ENCODE measurements around the gene RPP30.

Gene RPP30

DNA sequence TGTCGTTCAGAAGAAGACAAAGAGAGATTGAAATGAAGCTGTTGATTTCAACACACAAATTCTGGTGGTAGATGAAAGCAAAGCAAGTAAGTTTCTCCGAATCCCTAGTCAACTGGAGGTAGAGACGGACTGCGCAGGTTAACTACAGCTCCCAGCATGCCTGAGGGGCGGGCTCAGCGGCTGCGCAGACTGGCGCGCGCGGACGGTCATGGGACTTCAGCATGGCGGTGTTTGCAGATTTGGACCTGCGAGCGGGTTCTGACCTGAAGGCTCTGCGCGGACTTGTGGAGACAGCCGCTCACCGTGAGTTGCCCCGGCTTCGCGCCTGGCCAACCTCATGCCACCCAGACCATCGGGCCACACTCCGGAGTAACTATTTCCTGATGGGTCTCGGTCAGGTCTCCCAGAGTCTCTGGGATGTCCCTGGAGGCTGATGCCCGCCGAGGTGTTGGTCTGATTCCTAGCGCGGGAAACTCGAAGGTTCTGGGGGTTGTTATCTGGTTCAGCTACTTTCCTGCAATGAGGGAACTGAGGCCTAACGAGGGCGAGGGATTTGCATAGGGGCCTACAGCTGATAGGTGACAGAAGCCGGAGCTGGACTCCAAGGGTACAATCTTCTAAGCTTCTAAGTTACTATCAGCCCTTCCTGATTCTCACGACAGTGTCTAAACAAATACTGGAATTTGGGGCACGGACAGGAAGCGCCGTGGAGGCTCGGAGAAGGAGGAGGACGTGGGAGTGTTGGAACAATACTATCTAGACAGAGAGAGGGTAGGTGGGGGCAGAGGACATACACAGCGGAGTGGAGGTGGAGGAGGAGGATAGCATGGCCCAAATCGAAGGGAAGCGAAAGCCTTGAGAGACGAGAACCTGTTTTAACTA lies at the start of gene RPP30:
Gene RPP30, plus strand, starts transcription at position 209 of the 882 bp plus-strand sequence. Its CDS starts 13 bp downstream, at position 222.
- peak; percentile 53 to 78 (median 74) for DNase-seq

- no peak for DNase-seq
Measured at GRCh38 chr10:90822508-90822907, 49.3 kb upstream of the RPP30 start.

DNA sequence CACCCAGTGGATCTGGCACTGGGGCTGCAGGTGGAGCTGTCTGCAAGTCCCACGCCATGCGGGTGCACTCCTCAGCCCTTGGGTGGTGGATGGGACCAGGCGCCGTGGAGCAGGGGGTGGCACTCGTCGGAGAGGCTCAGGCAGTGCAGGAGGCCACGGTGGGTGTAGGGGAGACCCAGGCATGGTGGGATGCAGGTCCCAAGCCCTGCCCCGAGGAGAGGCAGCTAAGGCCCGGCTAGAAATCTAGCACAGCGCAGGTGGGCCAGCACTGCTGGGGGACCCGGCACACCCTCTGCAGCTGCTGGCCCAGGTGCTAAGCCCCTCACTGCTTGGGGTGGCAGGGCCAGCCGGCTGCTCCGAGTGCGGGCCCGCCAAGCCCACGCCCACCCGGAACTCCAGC lies 39.7 kb upstream of the RPP30 start:
- DNase-seq: no peak

DNA sequence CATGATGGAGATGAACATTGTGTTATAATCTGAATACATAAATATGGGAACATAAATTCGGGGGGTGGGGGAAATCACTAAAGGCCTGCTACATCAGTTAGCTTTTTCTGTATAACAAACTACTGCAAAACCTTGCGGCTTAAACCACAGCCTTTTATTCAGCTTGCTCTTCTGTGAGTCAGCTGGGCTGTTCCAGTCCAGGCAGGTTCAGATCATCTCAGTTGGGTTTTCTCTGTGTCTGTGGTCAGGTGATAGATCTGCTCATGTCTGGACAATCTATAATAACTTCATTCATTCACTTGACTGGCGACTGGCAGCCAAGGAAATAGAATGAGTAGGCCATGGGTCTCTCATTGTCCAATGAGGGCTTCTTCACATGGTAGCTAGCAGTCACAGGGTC lies 37.4 kb upstream of the RPP30 start:
- DNase-seq: no peak

- no peak for DNase-seq
Measured at GRCh38 chr10:90837486-90837885, 34.3 kb upstream of the RPP30 start.

DNA sequence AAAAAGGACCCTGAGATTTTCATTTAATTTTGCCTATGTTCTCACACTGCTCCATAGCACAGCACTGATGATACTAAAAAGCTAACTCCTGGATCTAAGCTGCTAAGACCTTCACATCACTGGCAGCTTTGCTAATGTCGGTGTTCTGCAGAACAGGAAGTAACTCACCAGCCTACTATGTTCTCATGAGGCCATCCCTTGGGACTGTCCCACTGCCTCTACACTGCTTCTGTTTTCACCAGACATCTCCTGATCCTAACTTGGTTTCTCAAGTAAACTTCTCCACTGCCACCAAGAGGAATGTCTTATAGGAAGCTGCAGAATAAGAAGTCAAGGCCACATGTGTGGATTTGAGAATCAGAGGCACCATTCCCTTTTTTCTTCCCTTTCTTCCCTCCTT lies 29.0 kb upstream of the RPP30 start:
- DNase-seq: no peak

- DNase-seq: no peak
Measured at GRCh38 chr10:90845726-90846125, 26.0 kb upstream of the RPP30 start.

DNA sequence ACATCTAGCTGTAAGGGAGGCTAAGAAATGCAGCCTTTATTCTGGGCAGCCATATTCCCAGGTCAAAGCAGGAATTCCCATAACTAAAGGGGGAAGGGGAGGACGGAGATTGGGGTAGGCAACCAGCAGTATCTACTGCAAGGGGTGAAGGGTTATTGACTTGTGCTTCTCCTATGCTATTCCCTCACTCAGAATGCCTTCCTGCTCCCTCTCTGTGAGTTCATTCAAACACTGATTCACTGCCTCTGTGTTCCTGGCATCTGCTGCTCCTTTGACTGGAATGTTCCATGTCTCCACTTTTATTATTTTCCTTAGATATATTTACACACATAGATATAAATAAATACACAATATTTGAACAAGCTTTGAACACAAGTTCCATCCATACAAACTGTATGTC lies 25.0 kb upstream of the RPP30 start:
- DNase-seq: no peak

DNA sequence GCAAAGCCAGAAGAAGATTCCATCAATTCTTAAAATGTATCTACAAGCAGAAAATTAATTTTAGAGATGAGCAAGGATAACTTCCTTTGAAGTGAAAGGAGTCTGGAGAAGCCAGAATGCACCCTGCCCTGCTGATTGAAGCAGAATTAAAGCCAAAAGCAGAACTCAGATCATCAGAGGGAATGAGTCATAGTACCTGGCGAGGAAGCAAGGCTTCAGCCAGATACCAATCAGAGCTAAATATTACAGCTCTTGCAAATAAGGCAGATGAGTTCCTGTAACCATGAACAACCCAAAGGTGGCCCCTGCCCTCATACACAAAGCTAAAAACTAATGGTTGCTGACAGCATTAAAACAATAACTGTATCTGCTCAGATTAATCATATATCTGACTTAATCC lies 24.3 kb upstream of the RPP30 start:
- DNase-seq: no peak

DNA sequence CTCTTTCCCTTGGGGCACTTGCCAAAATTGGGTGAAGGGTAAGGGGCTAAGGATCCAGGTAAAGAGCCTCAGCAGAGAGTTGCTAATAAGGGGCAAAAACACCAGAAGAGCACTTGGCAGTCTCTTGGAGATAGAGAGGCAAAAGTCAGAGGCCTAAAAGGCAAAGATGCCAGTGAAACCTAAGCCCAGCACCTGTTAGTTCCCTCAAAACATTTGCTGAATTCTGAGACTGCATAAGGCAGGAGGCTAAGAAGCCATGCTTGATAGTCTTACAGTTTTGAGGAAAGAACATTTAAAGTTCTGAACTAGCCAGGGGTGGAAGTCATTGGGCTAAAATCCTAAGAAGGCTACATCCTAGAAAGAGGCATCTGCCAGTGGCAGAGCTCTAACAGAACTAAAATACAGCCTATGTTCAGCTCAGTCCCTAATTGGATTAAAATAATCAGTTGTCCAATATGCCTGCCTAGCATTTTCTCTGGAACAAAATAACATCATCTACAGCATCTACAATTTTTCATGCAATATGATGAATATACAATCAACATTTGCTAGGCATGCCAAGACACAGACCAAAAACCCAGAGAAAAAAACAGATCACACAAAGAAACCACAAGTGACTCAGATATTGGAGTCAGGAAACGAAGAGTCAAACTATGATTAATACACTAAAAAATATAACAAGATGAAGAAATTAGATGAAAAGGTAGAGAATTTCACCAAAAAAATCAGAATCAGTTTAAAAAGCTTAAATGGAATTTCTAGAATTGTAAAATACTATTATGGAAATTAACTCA lies 21.6 kb upstream of the RPP30 start:
- no peak for DNase-seq

- no peak for DNase-seq
Measured at GRCh38 chr10:90855126-90855525, 16.6 kb upstream of the RPP30 start.

- DNase-seq: no peak
Measured at GRCh38 chr10:90856261-90856660, 15.5 kb upstream of the RPP30 start.

GRCh38 chr10:90856964-90857634 lies 14.7 kb upstream of the RPP30 start:
- peak in 1 of 3 experiments; percentile 21 for DNase-seq

GRCh38 chr10:90857635-90858460 lies 13.9 kb upstream of the RPP30 start, which contains the start of gene HTR7:
Gene HTR7, minus strand, starts transcription at chr10:90858039. Its CDS starts 368 bp downstream, at chr10:90857671.
- DNase-seq: peak in 2 of 3 experiments; percentile 61 to 62

DNA sequence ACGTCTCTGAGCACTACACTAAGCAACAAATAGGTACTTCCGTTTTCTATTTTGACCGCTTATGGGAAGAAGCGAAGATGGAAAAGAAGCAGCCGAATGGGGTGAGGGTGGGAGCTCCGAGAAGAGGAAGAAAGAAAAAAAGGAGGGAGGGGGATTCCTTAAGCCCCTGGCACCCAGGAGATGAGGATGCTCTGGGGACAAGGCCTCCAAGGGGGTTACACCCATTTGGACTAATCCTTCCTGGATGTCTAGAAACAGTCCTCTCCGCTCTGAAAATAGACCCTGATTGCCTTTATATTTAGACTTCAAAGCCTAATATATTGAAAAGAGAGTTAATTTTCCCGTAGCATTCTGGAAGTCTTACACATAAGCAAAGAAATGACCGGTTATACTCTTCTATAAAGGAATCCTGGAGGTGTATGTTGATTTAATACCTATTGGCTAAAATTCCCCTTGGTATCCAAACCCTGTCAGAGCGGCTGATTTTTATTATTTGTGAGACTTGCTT lies 13.3 kb upstream of the RPP30 start:
- no peak for DNase-seq

DNA sequence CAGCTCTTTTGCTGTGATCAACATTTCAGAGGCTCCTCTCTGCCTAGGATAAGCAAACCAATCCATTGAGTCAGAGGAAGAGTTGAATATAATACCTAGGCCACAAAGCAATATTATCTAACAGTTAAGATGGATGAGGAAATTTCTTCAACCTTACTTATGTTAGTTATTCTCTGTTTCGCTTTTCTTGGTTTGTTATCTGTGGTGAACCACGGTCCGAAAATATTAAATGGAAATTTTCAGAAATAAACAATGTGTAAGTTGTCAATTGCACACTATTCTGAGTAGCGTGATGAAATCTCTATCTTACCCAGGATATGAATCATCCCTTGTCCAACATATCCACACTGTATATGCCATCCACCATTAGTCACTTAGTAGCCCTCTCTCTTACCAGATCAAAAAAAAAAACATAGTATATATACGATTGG lies 12.4 kb upstream of the RPP30 start:
- no peak for DNase-seq

DNA sequence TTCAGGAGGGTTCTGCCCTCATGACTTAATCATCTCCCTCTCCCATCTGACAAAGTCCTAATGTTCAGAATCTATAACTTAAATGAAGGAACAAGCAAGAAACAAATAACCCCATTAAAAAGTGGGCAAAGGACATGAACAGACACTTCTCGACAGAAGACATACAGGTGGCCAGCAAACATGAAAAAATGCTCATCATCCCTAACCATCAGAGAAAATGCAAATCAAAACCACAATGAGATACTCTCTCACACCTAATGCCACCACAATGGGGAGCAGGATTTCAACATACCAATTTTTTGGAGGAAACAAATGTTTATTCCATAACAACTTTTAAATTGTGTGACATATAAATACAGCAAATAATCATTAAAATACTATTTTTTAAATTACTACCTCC lies 11.0 kb upstream of the RPP30 start:
- no peak for DNase-seq

DNA sequence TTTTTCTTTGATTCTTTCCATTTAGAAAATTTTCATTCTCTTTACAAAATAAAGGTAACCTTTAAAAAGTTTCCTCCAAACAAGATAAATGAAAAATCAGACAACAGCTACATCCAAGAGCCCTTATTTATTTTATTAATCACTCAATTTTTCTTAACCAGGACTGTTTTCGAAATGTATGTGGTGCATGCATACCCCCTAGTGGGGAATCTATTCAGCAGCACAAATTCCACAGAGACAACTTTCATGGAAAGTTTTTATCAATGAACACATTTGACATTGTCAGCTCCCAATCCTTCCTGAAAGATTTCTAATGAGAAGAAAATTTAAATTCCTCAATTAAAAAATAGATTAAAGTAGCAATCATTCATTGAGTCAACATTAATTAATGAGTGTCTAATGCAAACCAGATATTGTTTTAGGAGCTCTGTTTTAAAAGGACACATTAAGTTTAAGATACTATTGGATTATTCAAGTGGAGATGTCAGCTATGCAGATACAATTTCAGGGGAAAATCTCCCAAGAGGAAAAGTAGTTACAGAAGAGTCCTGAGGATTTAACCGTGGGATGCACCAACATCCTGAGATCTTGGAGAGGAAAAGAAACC lies 8.8 kb upstream of the RPP30 start:
- DNase-seq: peak in 2 of 3 experiments; percentile 3 to 22

DNA sequence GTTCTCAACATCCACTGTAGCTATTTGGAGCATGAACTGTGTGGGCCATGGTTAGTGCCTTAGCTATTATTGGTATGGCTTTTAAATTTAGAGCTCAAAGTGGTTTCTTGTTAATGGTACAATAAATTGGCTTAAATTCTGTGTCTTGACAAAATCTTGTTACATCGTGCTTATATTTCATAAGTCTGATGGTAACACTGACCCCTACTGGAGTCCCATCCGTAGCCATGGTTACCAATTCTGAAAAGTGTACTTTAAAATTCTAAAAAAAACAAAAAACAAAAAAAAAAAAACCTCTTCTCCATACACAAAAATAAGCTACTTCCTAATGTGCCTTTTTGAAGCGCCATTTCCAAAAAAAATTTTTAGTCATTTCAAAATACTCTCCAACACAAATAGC lies 6.4 kb upstream of the RPP30 start:
- DNase-seq: no peak

GRCh38 chr10:90866050-90866598 lies 5.7 kb upstream of the RPP30 start:
- DNase-seq: no peak

GRCh38 chr10:90871279-90871765 lies 452 bp upstream of the RPP30 start:
- peak; percentile 25 to 74 (median 69) for DNase-seq

All from NCI-H1417 (cell line).